H9 (cell line): ENCODE measurements around the gene HLA-C. TPM values are rescaled to one million over a fixed set of nuclear protein-coding genes. Genes with fewer than 3 reads are reported as not detected.

Experiments
- DNase-seq: peaks from one replicate; pipeline ENCODE4 v3.0.0-alpha.2; 2017
- H2AFZ ChIP-seq: one replicate; pipeline ENCODE4 v1.6.1; 2013; ENCODE audit warnings: mild to moderate bottlenecking, low read length, control low read depth, moderate library complexity
- H2AK5ac ChIP-seq: 2 replicates; pipeline ENCODE4 v1.6.1; 2013; ENCODE audit warnings: low read length, control low read depth, mixed read lengths; ENCODE audit not compliant: insufficient read length
- H2BK120ac ChIP-seq: one replicate; pipeline ENCODE4 v1.6.1; 2013; ENCODE audit warnings: low read depth, mild to moderate bottlenecking, low read length, control low read depth, inconsistent platforms; ENCODE audit not compliant: poor library complexity, severe bottlenecking
- H2BK12ac ChIP-seq: 2 replicates; pipeline ENCODE4 v1.6.1; 2013; ENCODE audit warnings: low read length, control low read depth, mixed read lengths, low read depth; ENCODE audit not compliant: insufficient read length
- H2BK15ac ChIP-seq: 2 replicates; pipeline ENCODE4 v1.6.1; 2013; ENCODE audit warnings: low read depth, low read length, control low read depth
- H2BK20ac ChIP-seq: one replicate; pipeline ENCODE4 v1.6.1; 2013; ENCODE audit warnings: low read depth, mild to moderate bottlenecking, low read length, control low read depth, inconsistent platforms; ENCODE audit not compliant: poor library complexity, severe bottlenecking
- H2BK5ac ChIP-seq: 2 replicates; pipeline ENCODE4 v1.6.1; 2013; ENCODE audit warnings: low read length, control low read depth, mixed read lengths; ENCODE audit not compliant: insufficient read length
- H3K14ac ChIP-seq: 2 replicates; pipeline ENCODE4 v1.6.1; 2013; ENCODE audit warnings: low read length, control low read depth; ENCODE audit not compliant: insufficient read depth
- H3K18ac ChIP-seq: 2 replicates; pipeline ENCODE4 v1.6.1; 2013; ENCODE audit warnings: low read depth, mild to moderate bottlenecking, mixed read lengths, low read length, control low read depth; ENCODE audit not compliant: insufficient read length
- H3K23ac ChIP-seq: 2 replicates; pipeline ENCODE4 v1.6.1; 2013; ENCODE audit warnings: low read length, control low read depth, mixed read lengths, low read depth; ENCODE audit not compliant: insufficient read length
- H3K23me2 ChIP-seq: 2 replicates; pipeline ENCODE4 v1.6.1; 2013; ENCODE audit warnings: low read depth, mild to moderate bottlenecking, mixed read lengths, low read length, control low read depth; ENCODE audit not compliant: insufficient read length, poor library complexity, severe bottlenecking
- H3K27ac ChIP-seq: 2 replicates; pipeline ENCODE4 v1.5.1; 2013; ENCODE audit warnings: low read length, control low read depth, mixed read lengths, low read depth; ENCODE audit not compliant: insufficient read length
- H3K27me3 ChIP-seq: 2 replicates; pipeline ENCODE4 v1.6.1; 2013; ENCODE audit warnings: low read length, control low read depth, inconsistent platforms; ENCODE audit not compliant: insufficient read depth
- H3K4ac ChIP-seq: 2 replicates; pipeline ENCODE4 v1.6.1; 2013; ENCODE audit warnings: low read depth, mild to moderate bottlenecking, control low read depth, inconsistent platforms, low read length, moderate library complexity
- H3K4me1 ChIP-seq: 2 replicates; pipeline ENCODE4 v1.6.1; 2013; ENCODE audit warnings: low read length, control low read depth, inconsistent platforms; ENCODE audit not compliant: insufficient read depth
- H3K4me2 ChIP-seq: 2 replicates; pipeline ENCODE4 v1.6.1; 2013; ENCODE audit warnings: low read length, control low read depth, mixed read lengths; ENCODE audit not compliant: insufficient read length, insufficient read depth
- H3K56ac ChIP-seq: 2 replicates; pipeline ENCODE4 v1.6.1; 2013; ENCODE audit warnings: low read depth, mild to moderate bottlenecking, mixed read lengths, low read length, control low read depth; ENCODE audit not compliant: insufficient read length
- H3K79me1 ChIP-seq: 2 replicates; pipeline ENCODE4 v1.6.1; 2013; ENCODE audit warnings: low read depth, mild to moderate bottlenecking, moderate library complexity, low read length, control low read depth, inconsistent platforms; ENCODE audit not compliant: insufficient read depth, poor library complexity, severe bottlenecking
- H3K79me2 ChIP-seq: 2 replicates; pipeline ENCODE4 v1.6.1; 2013; ENCODE audit warnings: low read length, control low read depth, inconsistent platforms; ENCODE audit not compliant: insufficient read depth
- H3K9ac ChIP-seq: 2 replicates; pipeline ENCODE4 v1.6.1; 2013; ENCODE audit warnings: low read length, control low read depth, mixed read lengths; ENCODE audit not compliant: insufficient read length; ENCODE audit errors: extremely low read depth
- H3K9me3 ChIP-seq: one replicate; pipeline ENCODE4 v1.6.1; 2013; ENCODE audit warnings: low read depth, low read length, inconsistent platforms; ENCODE audit not compliant: control insufficient read depth
- H3T11ph ChIP-seq: one replicate; pipeline ENCODE4 v1.6.1; 2013; ENCODE audit warnings: mild to moderate bottlenecking, low read length, control low read depth, inconsistent platforms
- H4K20me1 ChIP-seq: one replicate; pipeline ENCODE4 v1.6.1; 2013; ENCODE audit not compliant: control insufficient read depth, insufficient read length, insufficient read depth
- H4K5ac ChIP-seq: 2 replicates; pipeline ENCODE4 v1.6.1; 2013; ENCODE audit warnings: low read depth, mild to moderate bottlenecking, mixed read lengths, low read length, control low read depth; ENCODE audit not compliant: insufficient read length
- H4K8ac ChIP-seq: replicated peaks from 2 replicates; pipeline ENCODE4 v1.6.1; 2013; ENCODE audit warnings: low read length, control low read depth, mixed read lengths, low read depth; ENCODE audit not compliant: insufficient read length
- H4K91ac ChIP-seq: 2 replicates; pipeline ENCODE4 v1.6.1; 2013; ENCODE audit warnings: low read depth, mild to moderate bottlenecking, moderate library complexity, mixed read lengths, low read length, control low read depth; ENCODE audit not compliant: insufficient read length
- H3K27ac Mint-ChIP-seq, 3 experiments: 2 replicates in 2 of 3; 3 replicates in 1 of 3; pipeline ENCODE4 v1.8.0; 2020 to 2021; ENCODE audit warnings: mixed read lengths in 3 of 3, mild to moderate bottlenecking in 1 of 3, moderate library complexity in 1 of 3
- H3K27me3 Mint-ChIP-seq: 2 replicates; pipeline ENCODE4 v1.8.0; 2021; ENCODE audit warnings: low read depth, mild to moderate bottlenecking, moderate library complexity, mixed read lengths
- H3K36me3 Mint-ChIP-seq, 3 experiments: 2 replicates in 2 of 3; 3 replicates in 1 of 3; pipeline ENCODE4 v1.8.0; 2020 to 2021; ENCODE audit warnings: low read depth in 3 of 3, mixed read lengths in 3 of 3; ENCODE audit not compliant: insufficient read depth in 1 of 3
- H3K4me1 Mint-ChIP-seq, 2 experiments: 2 replicates each; pipeline ENCODE4 v1.8.0; 2020; ENCODE audit warnings: mixed read lengths in 2 of 2
- H3K4me3 Mint-ChIP-seq, 2 experiments: 2 replicates in 1 of 2; 3 replicates in 1 of 2; pipeline ENCODE4 v1.8.0; 2020 to 2021; ENCODE audit warnings: mild to moderate bottlenecking in 2 of 2, mixed read lengths in 2 of 2, moderate library complexity in 1 of 2
- H3K9me3 Mint-ChIP-seq, 2 experiments: 2 replicates in 1 of 2; 3 replicates in 1 of 2; pipeline ENCODE4 v1.8.0; 2020; ENCODE audit warnings: mild to moderate bottlenecking in 2 of 2, mixed read lengths in 2 of 2, moderate library complexity in 1 of 2
- CTCF ChIP-seq: fragments of 200-600 bp; sonication (generic); conservative IDR thresholded peaks from 3 replicates; pipeline ENCODE4 v1.8.0; 2021; ENCODE audit warnings: antibody characterized with exemption, mild to moderate bottlenecking
- WGBS: extraction: QIAGEN DNeasy Blood & Tissue Kit; methylation state at CpG from one replicate; pipeline ENCODE4 v1.1.7; 2013; ENCODE audit warnings: missing lambda C conversion rate, low lambda C conversion rate, mixed read lengths; ENCODE audit not compliant: insufficient read length; ENCODE audit errors: extremely low coverage; 5-methylcytosine and 5-hydroxymethylcytosine counted together
- total RNA-seq: library from RNA; stranded (reverse); gene quantifications from 2 replicates; pipeline ENCODE4 v1.2.1, GENCODE V29; 2021

Gene HLA-C
- total RNA-seq, 1 experiment from 2014 or later: 239 TPM

- H2BK20ac ChIP-seq: no peak overlapping the region
- no peaks in the 10 kb centered on the region for H3K9me3 ChIP-seq
- no peak overlapping the region for H3K9ac ChIP-seq
- H3K4ac ChIP-seq: no peak overlapping the region
- no peak overlapping the region for H2AFZ ChIP-seq
- H4K5ac ChIP-seq: no peak overlapping the region
- no peak overlapping the region for H3K4me2 ChIP-seq
- H3K27ac ChIP-seq: no peak overlapping the region
- H2BK5ac ChIP-seq: no peak overlapping the region
- no peak overlapping the region for H3K14ac ChIP-seq
- Mint-ChIP-seq H3K4me3 (peak overlapping the region in 1 of 2 experiments; percentile 41; a peak in 1 of 5 replicates), H3K4me1 (peaks cover 25 to 26% of the 10 kb centered on the region in 2 experiments), H3K9me3 (peaks cover 0 to 7% of the 10 kb centered on the region in 2 experiments; a peak in 4 of 5 replicates), H3K27me3 (peaks cover 19% of the 10 kb centered on the region), H3K27ac (no peak overlapping the region), H3K36me3 (peaks cover 29 to 30% (median 30%) of the 10 kb centered on the region in 3 experiments)
- H3K23ac ChIP-seq: no peak overlapping the region
- no peak overlapping the region for H3T11ph ChIP-seq
- H4K8ac ChIP-seq: no peak overlapping the region
- no peaks in the 10 kb centered on the region for H4K20me1 ChIP-seq
- no peak overlapping the region for H2BK120ac ChIP-seq
- no peak overlapping the region for H4K91ac ChIP-seq
- H3K79me2 ChIP-seq: no peaks in the 10 kb centered on the region
- no peak overlapping the region for H2BK15ac ChIP-seq
- H3K18ac ChIP-seq: no peak overlapping the region
- no peaks in the 10 kb centered on the region for H3K4me1 ChIP-seq
- H3K27me3 ChIP-seq: no peaks in the 10 kb centered on the region
- peaks cover 3% of the 10 kb centered on the region for H3K23me2 ChIP-seq
- TF ChIP-seq CTCF: no peak
- H2AK5ac ChIP-seq: no peak overlapping the region
- H2BK12ac ChIP-seq: no peak overlapping the region
- no peak overlapping the region for H3K56ac ChIP-seq
- no peak for DNase-seq
- WGBS: no CpG with 5 or more reads among the region's 5 CpGs
- peaks cover 3% of the 10 kb centered on the region for H3K79me1 ChIP-seq
Observed at GRCh38 chr6:31268836-31269235, 3.1 kb downstream of the HLA-C start.
